ENCODE results near the gene CC2D2B. TPM values are rescaled to one million over a fixed set of nuclear protein-coding genes. Genes with fewer than 3 reads are reported as not detected.

The CC2D2B gene
- total and polyA plus RNA-seq, 2 experiments from 2014 or later: 0.24 to 0.92 TPM

GRCh38 chr10:95861386-95861785 is 46.4 kb upstream of the CC2D2B start:
- Histone ChIP-seq H3F3A (replicated peaks; ENCODE audit: low read depth) (no peaks in the 10 kb centered on the region), H4K20me1 (replicated peaks; ENCODE audit: insufficient read depth) (no peaks in the 10 kb centered on the region), H3K79me2 (replicated peaks; ENCODE audit: insufficient read depth) (no peaks in the 10 kb centered on the region), H3K36me3 (ENCODE audit: insufficient read depth) (no peaks in the 10 kb centered on the region), H3K27me3 (ENCODE audit: insufficient read depth) (no peaks in the 10 kb centered on the region), H3K4me2 (no peak overlapping the region), H3K4me3 (no peak overlapping the region), H3K4me1 (ENCODE audit: insufficient read depth) (no peaks in the 10 kb centered on the region), H2AFZ (no peak overlapping the region), H3K27ac (ENCODE audit: low read depth) (no peak overlapping the region), H3K9me2 (ENCODE audit: insufficient read depth) (no peaks in the 10 kb centered on the region)
- DNase-seq (ENCODE audit: low spot score) (no peak), ATAC-seq (no peak)
- H3K36me3 Mint-ChIP-seq (ENCODE audit: low read depth): no peaks in the 10 kb centered on the region; the same call in 2 of the 3 replicates
- H3K4me3 Mint-ChIP-seq: no peak overlapping the region
- peaks cover 2% of the 10 kb centered on the region for H3K27me3 Mint-ChIP-seq (ENCODE audit: insufficient read depth, low read depth, poor library complexity)
- no peaks in the 10 kb centered on the region for H3K9me3 Mint-ChIP-seq
- TF ChIP-seq JUNB (IDR thresholded peaks at IDR 0.05; ENCODE audit: unreplicated experiment) (no peak), CREB1 (CRISPR knock-in tag; IDR thresholded peaks at IDR 0.05; ENCODE audit: low read depth) (no peak), POLR2AphosphoS5 (IDR thresholded peaks at IDR 0.05; ENCODE audit: low read depth) (no peak), ZNF114 (CRISPR knock-in tag; IDR thresholded peaks at IDR 0.05) (no peak), ZNF331 (CRISPR knock-in tag; IDR thresholded peaks at IDR 0.05; ENCODE audit: low read depth) (no peak), EZH2 (IDR thresholded peaks at IDR 0.05; ENCODE audit: low read depth, unreplicated experiment) (no peak), ZNF462 (CRISPR knock-in tag; IDR thresholded peaks at IDR 0.05) (no peak), STAT1 (IDR thresholded peaks at IDR 0.05; ENCODE audit: unreplicated experiment) (no peak), EZH2phosphoT487 (IDR thresholded peaks at IDR 0.05; ENCODE audit: unreplicated experiment) (no peak), NANOG (IDR thresholded peaks at IDR 0.05; ENCODE audit: borderline replicate concordance) (no peak), ETS1 (IDR thresholded peaks at IDR 0.05) (no peak)
- TF ChIP-seq, protein P1, sequence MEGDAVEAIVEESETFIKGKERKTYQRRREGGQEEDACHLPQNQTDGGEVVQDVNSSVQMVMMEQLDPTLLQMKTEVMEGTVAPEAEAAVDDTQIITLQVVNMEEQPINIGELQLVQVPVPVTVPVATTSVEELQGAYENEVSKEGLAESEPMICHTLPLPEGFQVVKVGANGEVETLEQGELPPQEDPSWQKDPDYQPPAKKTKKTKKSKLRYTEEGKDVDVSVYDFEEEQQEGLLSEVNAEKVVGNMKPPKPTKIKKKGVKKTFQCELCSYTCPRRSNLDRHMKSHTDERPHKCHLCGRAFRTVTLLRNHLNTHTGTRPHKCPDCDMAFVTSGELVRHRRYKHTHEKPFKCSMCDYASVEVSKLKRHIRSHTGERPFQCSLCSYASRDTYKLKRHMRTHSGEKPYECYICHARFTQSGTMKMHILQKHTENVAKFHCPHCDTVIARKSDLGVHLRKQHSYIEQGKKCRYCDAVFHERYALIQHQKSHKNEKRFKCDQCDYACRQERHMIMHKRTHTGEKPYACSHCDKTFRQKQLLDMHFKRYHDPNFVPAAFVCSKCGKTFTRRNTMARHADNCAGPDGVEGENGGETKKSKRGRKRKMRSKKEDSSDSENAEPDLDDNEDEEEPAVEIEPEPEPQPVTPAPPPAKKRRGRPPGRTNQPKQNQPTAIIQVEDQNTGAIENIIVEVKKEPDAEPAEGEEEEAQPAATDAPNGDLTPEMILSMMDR (conservative IDR thresholded peaks at IDR 0.05; ENCODE audit: low read depth in 2 of 2): no peak
- TF ChIP-seq, protein P2, sequence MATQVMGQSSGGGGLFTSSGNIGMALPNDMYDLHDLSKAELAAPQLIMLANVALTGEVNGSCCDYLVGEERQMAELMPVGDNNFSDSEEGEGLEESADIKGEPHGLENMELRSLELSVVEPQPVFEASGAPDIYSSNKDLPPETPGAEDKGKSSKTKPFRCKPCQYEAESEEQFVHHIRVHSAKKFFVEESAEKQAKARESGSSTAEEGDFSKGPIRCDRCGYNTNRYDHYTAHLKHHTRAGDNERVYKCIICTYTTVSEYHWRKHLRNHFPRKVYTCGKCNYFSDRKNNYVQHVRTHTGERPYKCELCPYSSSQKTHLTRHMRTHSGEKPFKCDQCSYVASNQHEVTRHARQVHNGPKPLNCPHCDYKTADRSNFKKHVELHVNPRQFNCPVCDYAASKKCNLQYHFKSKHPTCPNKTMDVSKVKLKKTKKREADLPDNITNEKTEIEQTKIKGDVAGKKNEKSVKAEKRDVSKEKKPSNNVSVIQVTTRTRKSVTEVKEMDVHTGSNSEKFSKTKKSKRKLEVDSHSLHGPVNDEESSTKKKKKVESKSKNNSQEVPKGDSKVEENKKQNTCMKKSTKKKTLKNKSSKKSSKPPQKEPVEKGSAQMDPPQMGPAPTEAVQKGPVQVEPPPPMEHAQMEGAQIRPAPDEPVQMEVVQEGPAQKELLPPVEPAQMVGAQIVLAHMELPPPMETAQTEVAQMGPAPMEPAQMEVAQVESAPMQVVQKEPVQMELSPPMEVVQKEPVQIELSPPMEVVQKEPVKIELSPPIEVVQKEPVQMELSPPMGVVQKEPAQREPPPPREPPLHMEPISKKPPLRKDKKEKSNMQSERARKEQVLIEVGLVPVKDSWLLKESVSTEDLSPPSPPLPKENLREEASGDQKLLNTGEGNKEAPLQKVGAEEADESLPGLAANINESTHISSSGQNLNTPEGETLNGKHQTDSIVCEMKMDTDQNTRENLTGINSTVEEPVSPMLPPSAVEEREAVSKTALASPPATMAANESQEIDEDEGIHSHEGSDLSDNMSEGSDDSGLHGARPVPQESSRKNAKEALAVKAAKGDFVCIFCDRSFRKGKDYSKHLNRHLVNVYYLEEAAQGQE (IDR thresholded peaks at IDR 0.05; ENCODE audit: unreplicated experiment): no peak
- H3K27ac Mint-ChIP-seq: no peak overlapping the region
- no peaks in the 10 kb centered on the region for H3K4me1 Mint-ChIP-seq

Data from GM23338 (cell line).